ENCODE measurements around the gene SDCBP2. TPM values are rescaled to one million over a fixed set of nuclear protein-coding genes. Genes with fewer than 3 reads are reported as not detected.

SDCBP2 gene
- total RNA-seq, 2 experiments from 2014 or later: 1.2 to 1.3 TPM

DNA sequence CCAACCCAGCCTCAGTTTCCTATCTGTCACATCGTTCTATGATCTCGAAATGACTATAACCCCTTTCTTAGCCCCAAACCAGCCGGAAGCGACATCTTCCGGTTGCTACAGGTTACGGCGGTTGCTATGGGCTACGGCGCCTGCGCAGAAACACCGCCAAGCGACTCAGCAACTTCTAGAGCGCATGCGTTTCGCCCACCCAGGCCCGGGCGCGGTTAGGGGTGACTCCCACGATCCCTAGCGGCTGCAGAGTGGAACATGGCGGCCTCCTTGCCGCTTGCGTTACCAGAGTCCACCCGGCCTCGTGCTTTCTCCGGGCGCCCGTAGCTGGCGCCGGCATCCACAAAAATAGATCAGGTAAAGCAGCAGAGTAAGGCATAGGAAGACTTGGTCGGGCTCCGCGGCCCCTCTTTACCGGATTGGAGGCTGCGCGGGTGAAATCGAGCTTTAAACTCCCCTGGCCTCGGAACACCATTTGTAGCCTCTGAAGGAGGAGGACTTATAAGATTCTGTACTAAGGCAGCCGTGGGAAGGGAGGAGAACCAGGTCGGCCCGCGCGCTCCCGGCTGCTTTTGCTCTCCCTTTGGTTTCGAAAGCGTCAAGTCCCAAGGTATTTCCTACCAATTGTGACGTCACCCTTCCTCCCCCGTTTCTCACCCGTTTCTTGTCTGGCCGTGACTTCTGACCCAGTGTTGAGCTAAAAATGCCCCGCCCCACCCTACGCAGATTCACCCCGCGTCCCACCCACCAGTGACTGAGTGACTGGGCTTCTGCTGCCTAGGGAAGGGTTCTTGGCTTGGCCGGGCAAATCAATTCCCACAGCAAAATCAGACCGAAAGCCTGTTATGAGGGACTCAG, 3.5 kb downstream of the SDCBP2 start:
- intact Hi-C loops (cut with DNase I, micrococcal nuclease): loop anchor here (1.0 to 10.0 kb wide), 8 partner anchors 61 to 208 kb away; partner anchors contain the start of genes NSFL1C (in 2 of the 2), FKBP1A (in 1 of the 2), PSMF1 (in 1 of the 2) and SNPH (in 1 of the 2)
- Histone ChIP-seq H3K27me3 (ENCODE audit: control insufficient read depth in 1 of 2, insufficient read depth in 2 of 2, low read length in 2 of 2) (no peaks in the 10 kb centered on the region), H3K4me3 (ENCODE audit: low read length) (peak overlapping the region; percentile 95), H3K4me1 (ENCODE audit: insufficient read depth, low read length) (peaks cover 55% of the 10 kb centered on the region), H3K27ac (ENCODE audit: low read depth in 1 of 2, low read length in 2 of 2) (peak overlapping the region; percentile 95 to 98), H3K36me3 (ENCODE audit: insufficient read depth, low read length) (no peaks in the 10 kb centered on the region), H3K9me3 (ENCODE audit: control insufficient read depth in 1 of 2, insufficient read depth in 1 of 2, low read length in 2 of 2) (no peaks in the 10 kb centered on the region)
- ChIA-PET CTCF (interaction anchor here (0.7 to 2.2 kb wide), 4 partner anchors 11 to 142 kb away, joined by 3 to 7 read pairs (median 4); partner anchors contain the start of gene NSFL1C), POLR2A (interaction anchor here (0.7 to 1.7 kb wide), 8 partner anchors 39 to 141 kb away, joined by 3 to 11 read pairs (median 6); partner anchors contain the start of genes FKBP1A and NSFL1C)
- ATAC-seq (ENCODE audit: poor library complexity): peak; percentile 84
- Mint-ChIP-seq H3K4me1 (ENCODE audit: low read depth) (peaks cover 13% of the 10 kb centered on the region), H3K4me3 (no peak overlapping the region), H3K27me3 (no peaks in the 10 kb centered on the region), H3K36me3 (ENCODE audit: low read depth) (peaks cover 10% of the 10 kb centered on the region), H3K27ac (no peak overlapping the region), H3K9me3 (no peaks in the 10 kb centered on the region)
- TF ChIP-seq, protein P1, sequence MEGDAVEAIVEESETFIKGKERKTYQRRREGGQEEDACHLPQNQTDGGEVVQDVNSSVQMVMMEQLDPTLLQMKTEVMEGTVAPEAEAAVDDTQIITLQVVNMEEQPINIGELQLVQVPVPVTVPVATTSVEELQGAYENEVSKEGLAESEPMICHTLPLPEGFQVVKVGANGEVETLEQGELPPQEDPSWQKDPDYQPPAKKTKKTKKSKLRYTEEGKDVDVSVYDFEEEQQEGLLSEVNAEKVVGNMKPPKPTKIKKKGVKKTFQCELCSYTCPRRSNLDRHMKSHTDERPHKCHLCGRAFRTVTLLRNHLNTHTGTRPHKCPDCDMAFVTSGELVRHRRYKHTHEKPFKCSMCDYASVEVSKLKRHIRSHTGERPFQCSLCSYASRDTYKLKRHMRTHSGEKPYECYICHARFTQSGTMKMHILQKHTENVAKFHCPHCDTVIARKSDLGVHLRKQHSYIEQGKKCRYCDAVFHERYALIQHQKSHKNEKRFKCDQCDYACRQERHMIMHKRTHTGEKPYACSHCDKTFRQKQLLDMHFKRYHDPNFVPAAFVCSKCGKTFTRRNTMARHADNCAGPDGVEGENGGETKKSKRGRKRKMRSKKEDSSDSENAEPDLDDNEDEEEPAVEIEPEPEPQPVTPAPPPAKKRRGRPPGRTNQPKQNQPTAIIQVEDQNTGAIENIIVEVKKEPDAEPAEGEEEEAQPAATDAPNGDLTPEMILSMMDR (IDR thresholded peaks at IDR 0.05): peak; percentile 13
- peak; percentile 98 to 100 (median 99) for DNase-seq

DNA sequence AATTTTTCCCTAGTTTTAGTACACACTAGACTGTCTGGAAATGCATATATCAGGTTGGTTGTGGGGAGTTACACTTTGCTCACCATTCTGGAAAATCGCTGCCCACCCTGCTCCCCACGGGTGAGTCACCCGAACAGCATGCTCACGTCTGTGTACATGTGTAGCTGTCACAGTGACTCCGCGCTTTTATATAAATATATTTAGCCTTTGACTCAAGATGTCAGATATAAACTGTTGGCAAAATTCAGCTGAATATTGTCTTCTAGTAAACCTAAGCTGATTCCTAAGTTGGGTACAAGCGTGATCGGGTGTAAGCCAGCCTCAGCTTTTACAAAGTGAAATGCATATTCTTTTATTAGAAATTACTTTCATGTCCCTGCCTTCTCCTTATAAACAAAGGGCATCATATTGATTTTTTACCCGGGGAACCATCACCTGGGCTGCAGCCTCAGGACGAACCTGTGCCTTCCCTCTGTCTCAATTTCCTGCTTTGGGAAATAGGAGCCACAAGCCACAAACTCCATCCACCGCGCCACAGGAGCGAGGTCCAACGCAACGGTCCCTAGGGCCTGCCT, 4.3 kb downstream of the SDCBP2 start:
- intact Hi-C loops (cut with DNase I, micrococcal nuclease): loop anchor here (1.0 to 10.0 kb wide), 8 partner anchors 60 to 207 kb away; partner anchors contain the start of genes FKBP1A (in 1 of the 2), NSFL1C (in 1 of the 2), PSMF1 (in 1 of the 2) and SNPH (in 1 of the 2)
- Histone ChIP-seq H3K9me3 (ENCODE audit: control insufficient read depth in 1 of 2, insufficient read depth in 1 of 2, low read length in 2 of 2) (no peaks in the 10 kb centered on the region), H3K4me1 (ENCODE audit: insufficient read depth, low read length) (peaks cover 49% of the 10 kb centered on the region), H3K36me3 (ENCODE audit: insufficient read depth, low read length) (no peaks in the 10 kb centered on the region), H3K27me3 (ENCODE audit: control insufficient read depth in 1 of 2, insufficient read depth in 2 of 2, low read length in 2 of 2) (no peaks in the 10 kb centered on the region), H3K27ac (ENCODE audit: low read depth in 1 of 2, low read length in 2 of 2) (peak overlapping the region; percentile 95 to 98), H3K4me3 (ENCODE audit: low read length) (peak overlapping the region; percentile 95)
- DNase-seq (peak in 6 of 14 experiments; percentile 16 to 65 (median 40)), ATAC-seq (ENCODE audit: poor library complexity) (peak; percentile 0)
- no peaks in the 10 kb centered on the region for H3K9me3 Mint-ChIP-seq
- no peak overlapping the region for H3K4me3 Mint-ChIP-seq
- peaks cover 5% of the 10 kb centered on the region for H3K36me3 Mint-ChIP-seq (ENCODE audit: low read depth)
- H3K27ac Mint-ChIP-seq: no peak overlapping the region
- peaks cover 6% of the 10 kb centered on the region for H3K4me1 Mint-ChIP-seq (ENCODE audit: low read depth)
- POLR2A ChIA-PET: interaction anchor here (1.2 to 1.7 kb wide), 6 partner anchors 38 to 142 kb away, joined by 4 to 11 read pairs (median 8); partner anchors contain the start of genes FKBP1A and NSFL1C
- CTCF ChIA-PET: interaction anchor here (1.0 to 2.2 kb wide), 5 partner anchors 10 to 142 kb away, joined by 3 to 7 read pairs (median 4); partner anchors contain the start of gene NSFL1C
- H3K27me3 Mint-ChIP-seq: no peaks in the 10 kb centered on the region
- TF ChIP-seq, protein P1 (IDR thresholded peaks at IDR 0.05): no peak
